Measurements from ENCODE around the gene MAP3K15. TPM values are rescaled to one million over a fixed set of nuclear protein-coding genes. Genes with fewer than 3 reads are reported as not detected.
"Not testable (repeated sequence)": the region's sequence is repeated elsewhere in the genome, so short reads cannot be mapped to it uniquely, and the experiment has no call there.

The MAP3K15 gene
- total RNA-seq, 1 experiment from 2014 or later = not detected

DNA sequence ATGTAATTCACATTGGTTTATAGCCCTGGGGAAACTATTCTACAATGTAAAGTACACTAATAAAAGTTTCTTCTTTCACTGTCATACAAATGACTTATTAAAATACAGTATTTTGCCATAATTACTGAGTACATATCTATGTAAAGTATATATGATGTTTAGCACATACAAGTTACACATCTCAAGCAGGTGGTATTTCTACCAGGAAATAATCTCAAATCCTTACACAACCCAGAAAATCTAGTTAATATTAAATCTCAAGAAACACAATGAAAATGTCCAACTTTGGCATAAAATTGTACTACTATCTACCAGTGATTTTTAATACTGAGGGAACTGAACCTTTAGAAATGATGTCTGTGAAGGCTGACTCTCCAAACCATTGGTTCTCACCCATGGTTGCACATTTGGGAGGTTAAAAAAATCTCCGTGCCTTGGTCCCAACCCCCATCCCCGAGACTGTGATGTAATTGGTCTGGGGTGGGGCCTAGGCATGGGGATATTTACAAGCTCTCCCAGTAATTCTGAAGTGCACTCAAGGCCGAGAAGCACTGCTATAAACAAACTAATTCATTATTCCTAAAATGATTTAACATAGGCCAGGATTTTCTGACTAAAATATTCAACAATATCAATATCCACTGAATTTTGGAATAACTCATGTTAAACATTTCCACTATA, 27.6 kb downstream of the MAP3K15 start:
- Histone ChIP-seq H4K20me1 (ENCODE audit: insufficient read depth, low read depth, low read length) (no peaks in the 10 kb centered on the region), H3K4me1 (ENCODE audit: low read length) (no peaks in the 10 kb centered on the region)

DNA sequence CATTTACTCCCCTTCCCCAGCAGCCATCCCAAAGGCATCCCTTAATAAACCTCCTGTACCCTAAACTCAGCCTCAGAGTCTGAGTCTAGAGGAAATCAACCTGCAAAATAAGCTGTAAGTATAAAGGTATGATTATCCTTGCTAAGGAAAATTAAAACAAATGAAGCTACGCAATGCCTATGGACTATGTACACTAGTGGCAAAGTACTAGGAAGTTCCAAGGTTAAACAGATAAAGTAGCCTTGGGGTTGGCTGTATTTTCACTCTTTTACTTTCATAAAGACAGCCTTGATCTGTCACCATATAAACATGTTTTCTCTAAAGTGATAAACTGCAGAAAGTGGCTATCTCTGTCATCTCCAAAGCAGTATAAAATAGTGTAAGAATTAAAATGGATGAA, 35.9 kb downstream of the MAP3K15 start:
- Histone ChIP-seq H3K36me3 (ENCODE audit: insufficient read depth, low read length) (no peaks in the 10 kb centered on the region), H3K4me1 (ENCODE audit: low read length) (no peaks in the 10 kb centered on the region), H3K4me3 (ENCODE audit: low read length) (no peak overlapping the region), H3K9me2 (replicated peaks; ENCODE audit: insufficient read depth, low read length) (no peaks in the 10 kb centered on the region), H3K27ac (ENCODE audit: low read length) (no peak overlapping the region), H3K27me3 (ENCODE audit: low read length) (no peaks in the 10 kb centered on the region), H3K9me3 (ENCODE audit: low read length) (no peaks in the 10 kb centered on the region), H3K79me2 (ENCODE audit: low read length) (no peaks in the 10 kb centered on the region), H3K9ac (ENCODE audit: low read length) (no peak overlapping the region), H4K20me1 (ENCODE audit: insufficient read depth, low read depth, low read length) (no peaks in the 10 kb centered on the region), H2AFZ (ENCODE audit: low read length) (no peak overlapping the region), H3K4me2 (ENCODE audit: low read depth, low read length, poor library complexity, severe bottlenecking) (no peak overlapping the region)
- no peak for DNase-seq

More for the DNA sequence above, 27.6 kb downstream of the MAP3K15 start:
- DNase-seq = no peak
- Histone ChIP-seq H3K4me3 (ENCODE audit: low read length) (no peak overlapping the region), H3K36me3 (ENCODE audit: insufficient read depth, low read length) (no peaks in the 10 kb centered on the region), H3K9me3 (ENCODE audit: low read length) (no peaks in the 10 kb centered on the region), H3K9ac (ENCODE audit: low read length) (no peak overlapping the region), H3K27me3 (ENCODE audit: low read length) (no peaks in the 10 kb centered on the region), H3K4me2 (ENCODE audit: low read depth, low read length, poor library complexity, severe bottlenecking) (no peak overlapping the region), H3K79me2 (ENCODE audit: low read length) (no peaks in the 10 kb centered on the region), H2AFZ (ENCODE audit: low read length) (no peak overlapping the region), H3K9me2 (replicated peaks; ENCODE audit: insufficient read depth, low read length) (no peaks in the 10 kb centered on the region), H3K27ac (ENCODE audit: low read length) (no peak overlapping the region)

DNA sequence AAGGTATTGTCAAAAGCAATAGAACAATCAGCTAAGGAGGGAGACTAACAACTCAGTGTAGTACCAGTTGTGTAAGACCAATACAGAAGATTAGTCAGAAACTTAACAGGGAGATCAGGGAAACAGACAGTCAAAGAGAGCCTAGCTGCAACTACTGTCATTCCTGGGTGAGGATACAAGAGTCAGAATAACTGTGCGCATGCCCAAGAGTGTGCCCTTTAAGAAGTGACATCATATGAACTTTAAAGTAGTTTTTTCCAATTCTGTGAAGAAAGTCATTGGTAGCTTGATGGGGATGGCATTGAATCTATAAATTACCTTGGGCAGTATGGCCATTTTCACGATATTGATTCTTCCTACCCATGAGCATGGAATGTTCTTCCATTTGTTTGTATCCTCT, 46.9 kb downstream of the MAP3K15 start:
- H3K4me2 ChIP-seq (ENCODE audit: low read depth, low read length, poor library complexity, severe bottlenecking); DNase-seq; H3K9ac ChIP-seq (ENCODE audit: low read length); H4K20me1 ChIP-seq (ENCODE audit: insufficient read depth, low read depth, low read length); H3K79me2 ChIP-seq (ENCODE audit: low read length); H3K4me1 ChIP-seq (ENCODE audit: low read length); H3K4me3 ChIP-seq (ENCODE audit: low read length); H3K27ac ChIP-seq (ENCODE audit: low read length); H3K9me2 ChIP-seq (replicated peaks; ENCODE audit: insufficient read depth, low read length); H3K9me3 ChIP-seq (ENCODE audit: low read length); H3K36me3 ChIP-seq (ENCODE audit: insufficient read depth, low read length); H3K27me3 ChIP-seq (ENCODE audit: low read length); H2AFZ ChIP-seq (ENCODE audit: low read length): not testable (repeated sequence)

DNA sequence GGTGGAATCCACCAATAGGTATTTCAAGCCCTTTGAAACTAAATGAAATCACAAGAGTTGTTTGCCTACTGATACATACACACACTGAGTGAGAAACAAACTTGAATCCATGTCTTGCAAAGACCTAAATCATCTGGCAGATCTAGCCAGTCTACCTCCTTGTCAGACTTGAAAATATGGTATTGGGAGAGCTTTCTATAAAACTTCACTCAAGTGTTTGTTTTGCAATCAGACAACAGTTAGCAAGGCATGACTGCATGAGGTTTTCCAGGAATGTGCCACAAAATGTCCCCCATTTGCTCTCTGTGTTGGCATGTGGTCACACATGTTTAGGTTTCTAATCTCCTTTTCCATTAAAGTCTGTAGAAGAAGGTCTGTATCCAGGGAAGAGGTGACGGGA, 52.4 kb downstream of the MAP3K15 start:
- H3K27ac ChIP-seq (ENCODE audit: low read length) = no peak overlapping the region
- H3K4me1 ChIP-seq (ENCODE audit: low read length) = no peaks in the 10 kb centered on the region
- no peaks in the 10 kb centered on the region for H3K9me2 ChIP-seq (replicated peaks; ENCODE audit: insufficient read depth, low read length)

DNA sequence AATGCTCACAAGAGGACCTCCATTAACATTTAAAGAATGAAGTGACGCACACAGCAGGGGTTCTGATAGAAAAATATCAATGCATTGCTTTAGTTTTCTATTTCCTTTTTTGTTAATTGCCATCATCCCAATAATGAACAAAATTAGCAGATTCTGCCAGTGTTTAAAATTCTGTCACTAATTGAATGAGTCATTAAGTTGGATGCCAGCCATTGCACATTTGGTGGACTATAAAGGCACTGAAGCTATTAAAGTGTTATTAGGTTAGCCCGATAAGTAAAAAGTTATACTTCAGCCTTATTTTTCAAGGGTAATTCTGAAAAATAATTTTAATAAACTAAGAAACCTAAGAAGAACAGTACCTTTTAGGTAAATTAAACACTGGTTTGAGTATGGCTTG, 53.1 kb downstream of the MAP3K15 start:
- Histone ChIP-seq H4K20me1 (ENCODE audit: insufficient read depth, low read depth, low read length) (no peaks in the 10 kb centered on the region), H2AFZ (ENCODE audit: low read length) (no peak overlapping the region), H3K27ac (ENCODE audit: low read length) (no peak overlapping the region), H3K4me2 (ENCODE audit: low read depth, low read length, poor library complexity, severe bottlenecking) (no peak overlapping the region), H3K9me2 (replicated peaks; ENCODE audit: insufficient read depth, low read length) (no peaks in the 10 kb centered on the region), H3K9ac (ENCODE audit: low read length) (no peak overlapping the region), H3K27me3 (ENCODE audit: low read length) (no peaks in the 10 kb centered on the region), H3K4me3 (ENCODE audit: low read length) (no peak overlapping the region), H3K9me3 (ENCODE audit: low read length) (no peaks in the 10 kb centered on the region), H3K36me3 (ENCODE audit: insufficient read depth, low read length) (no peaks in the 10 kb centered on the region), H3K79me2 (ENCODE audit: low read length) (no peaks in the 10 kb centered on the region), H3K4me1 (ENCODE audit: low read length) (no peaks in the 10 kb centered on the region)
- no peak for DNase-seq

More for the DNA sequence above, 52.4 kb downstream of the MAP3K15 start:
- Histone ChIP-seq H4K20me1 (ENCODE audit: insufficient read depth, low read depth, low read length) (no peaks in the 10 kb centered on the region), H3K4me2 (ENCODE audit: low read depth, low read length, poor library complexity, severe bottlenecking) (no peak overlapping the region), H3K4me3 (ENCODE audit: low read length) (no peak overlapping the region), H3K79me2 (ENCODE audit: low read length) (no peaks in the 10 kb centered on the region), H3K36me3 (ENCODE audit: insufficient read depth, low read length) (no peaks in the 10 kb centered on the region), H2AFZ (ENCODE audit: low read length) (no peak overlapping the region), H3K27me3 (ENCODE audit: low read length) (no peaks in the 10 kb centered on the region), H3K9ac (ENCODE audit: low read length) (no peak overlapping the region), H3K9me3 (ENCODE audit: low read length) (no peaks in the 10 kb centered on the region)
- no peak for DNase-seq

DNA sequence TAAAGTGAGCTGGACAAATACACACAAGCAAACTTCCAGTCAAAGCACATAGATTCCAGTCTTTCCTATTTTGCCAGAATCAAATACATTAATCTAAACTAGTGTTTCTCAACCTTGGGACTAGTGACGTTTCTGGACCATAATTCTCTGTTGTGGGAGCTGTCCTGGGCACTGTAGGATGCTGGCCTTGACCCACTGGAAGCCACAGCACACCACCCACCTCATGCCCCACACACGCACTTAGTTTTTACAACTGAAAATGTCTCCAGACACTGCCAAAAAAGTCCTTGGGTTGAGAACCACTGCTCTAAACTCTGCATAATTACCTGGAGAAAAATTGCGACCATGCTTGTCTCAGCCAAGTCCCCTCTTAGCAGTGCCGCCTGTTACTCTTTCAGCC, 57.6 kb downstream of the MAP3K15 start:
- H3K9me3 ChIP-seq (ENCODE audit: low read length) = no peaks in the 10 kb centered on the region
- H3K36me3 ChIP-seq (ENCODE audit: insufficient read depth, low read length) = no peaks in the 10 kb centered on the region
- no peaks in the 10 kb centered on the region for H3K79me2 ChIP-seq (ENCODE audit: low read length)
- H3K9ac ChIP-seq (ENCODE audit: low read length) = no peak overlapping the region
- no peaks in the 10 kb centered on the region for H3K27me3 ChIP-seq (ENCODE audit: low read length)
- no peaks in the 10 kb centered on the region for H3K9me2 ChIP-seq (replicated peaks; ENCODE audit: insufficient read depth, low read length)
- H3K4me2 ChIP-seq (ENCODE audit: low read depth, low read length, poor library complexity, severe bottlenecking) = no peak overlapping the region
- DNase-seq = no peak
- H4K20me1 ChIP-seq (ENCODE audit: insufficient read depth, low read depth, low read length) = no peaks in the 10 kb centered on the region
- H3K27ac ChIP-seq (ENCODE audit: low read length) = no peak overlapping the region
- no peaks in the 10 kb centered on the region for H3K4me1 ChIP-seq (ENCODE audit: low read length)
- no peak overlapping the region for H2AFZ ChIP-seq (ENCODE audit: low read length)
- no peak overlapping the region for H3K4me3 ChIP-seq (ENCODE audit: low read length)

DNA sequence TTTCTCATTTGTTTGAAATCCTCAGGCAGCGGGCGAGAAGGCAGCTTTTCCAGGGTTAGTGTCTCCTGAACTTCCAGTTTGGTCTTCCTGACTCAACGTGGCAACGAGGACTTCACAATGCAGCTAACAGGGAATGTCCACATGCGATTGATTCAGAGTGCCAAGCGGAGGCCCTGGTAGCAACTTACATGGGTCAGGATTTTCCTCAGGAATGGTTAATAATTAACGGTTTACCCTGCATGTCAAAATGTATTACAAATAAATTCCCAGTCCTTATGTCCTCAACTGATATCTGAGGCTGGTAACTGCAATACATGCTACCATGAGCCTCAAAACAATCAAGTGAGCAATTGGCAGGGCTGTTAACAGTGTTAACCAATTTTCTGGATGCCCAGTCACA, 67.2 kb downstream of the MAP3K15 start:
- no peaks in the 10 kb centered on the region for H3K79me2 ChIP-seq (ENCODE audit: low read length)
- no peaks in the 10 kb centered on the region for H4K20me1 ChIP-seq (ENCODE audit: insufficient read depth, low read depth, low read length)
- no peaks in the 10 kb centered on the region for H3K27me3 ChIP-seq (ENCODE audit: low read length)
- no peaks in the 10 kb centered on the region for H3K36me3 ChIP-seq (ENCODE audit: insufficient read depth, low read length)
- no peak overlapping the region for H2AFZ ChIP-seq (ENCODE audit: low read length)
- H3K4me3 ChIP-seq (ENCODE audit: low read length) = no peak overlapping the region
- H3K9me2 ChIP-seq (replicated peaks; ENCODE audit: insufficient read depth, low read length) = no peaks in the 10 kb centered on the region
- no peaks in the 10 kb centered on the region for H3K4me1 ChIP-seq (ENCODE audit: low read length)
- DNase-seq = no peak
- H3K27ac ChIP-seq (ENCODE audit: low read length) = no peak overlapping the region
- H3K4me2 ChIP-seq (ENCODE audit: low read depth, low read length, poor library complexity, severe bottlenecking) = no peak overlapping the region
- H3K9ac ChIP-seq (ENCODE audit: low read length) = no peak overlapping the region
- no peaks in the 10 kb centered on the region for H3K9me3 ChIP-seq (ENCODE audit: low read length)

DNA sequence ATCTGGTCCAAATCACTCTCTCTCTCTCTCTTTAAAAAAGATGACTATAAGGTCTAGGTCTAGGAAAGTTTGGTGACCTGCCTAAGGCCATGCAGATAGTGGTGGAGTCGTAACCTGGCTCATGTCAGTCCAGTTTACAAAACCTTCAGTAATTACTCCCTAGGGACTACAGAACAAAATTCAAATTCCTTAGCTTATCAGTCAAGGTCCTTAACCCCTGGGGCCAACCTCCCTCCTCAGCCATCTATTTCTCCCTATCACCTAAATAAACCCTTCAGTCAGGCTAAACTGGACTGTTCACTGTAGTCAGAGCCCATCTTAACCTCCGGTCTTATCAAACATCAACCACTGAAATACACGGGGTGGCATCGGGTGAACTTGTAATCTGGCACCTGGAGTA, 68.9 kb downstream of the MAP3K15 start:
- DNase-seq = no peak

DNA sequence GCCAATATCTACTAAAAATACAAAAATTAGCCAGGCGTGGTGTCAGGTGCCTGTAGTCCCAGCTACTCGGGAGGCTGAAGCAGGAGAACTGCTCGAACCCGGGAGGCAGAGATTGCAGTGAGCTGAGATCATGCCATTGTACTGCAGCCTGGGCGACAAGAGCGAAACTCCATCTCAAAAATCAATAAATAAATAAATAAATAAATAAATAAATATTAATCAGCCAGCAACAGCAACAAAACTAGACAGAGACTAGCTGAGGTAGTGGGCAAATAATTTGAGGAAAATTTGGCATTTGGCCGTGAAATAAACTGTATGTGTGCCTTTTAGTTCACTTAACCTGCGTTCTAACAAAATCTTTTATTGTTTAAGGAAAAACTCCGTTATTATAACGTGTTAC, 69.5 kb downstream of the MAP3K15 start:
- not testable (repeated sequence) for H3K4me3 ChIP-seq (ENCODE audit: low read length); H3K9ac ChIP-seq (ENCODE audit: low read length); H2AFZ ChIP-seq (ENCODE audit: low read length); H3K79me2 ChIP-seq (ENCODE audit: low read length); DNase-seq; H3K4me1 ChIP-seq (ENCODE audit: low read length); H3K9me2 ChIP-seq (replicated peaks; ENCODE audit: insufficient read depth, low read length); H4K20me1 ChIP-seq (ENCODE audit: insufficient read depth, low read depth, low read length); H3K27ac ChIP-seq (ENCODE audit: low read length); H3K4me2 ChIP-seq (ENCODE audit: low read depth, low read length, poor library complexity, severe bottlenecking); H3K9me3 ChIP-seq (ENCODE audit: low read length); H3K27me3 ChIP-seq (ENCODE audit: low read length); H3K36me3 ChIP-seq (ENCODE audit: insufficient read depth, low read length)

More for the DNA sequence above, 68.9 kb downstream of the MAP3K15 start:
- H3K9me3 ChIP-seq (ENCODE audit: low read length) = no peaks in the 10 kb centered on the region
- no peaks in the 10 kb centered on the region for H3K9me2 ChIP-seq (replicated peaks; ENCODE audit: insufficient read depth, low read length)
- H3K9ac ChIP-seq (ENCODE audit: low read length) = no peak overlapping the region
- H3K79me2 ChIP-seq (ENCODE audit: low read length) = no peaks in the 10 kb centered on the region
- no peak overlapping the region for H3K27ac ChIP-seq (ENCODE audit: low read length)
- no peak overlapping the region for H3K4me3 ChIP-seq (ENCODE audit: low read length)
- H3K4me1 ChIP-seq (ENCODE audit: low read length) = no peaks in the 10 kb centered on the region
- no peaks in the 10 kb centered on the region for H4K20me1 ChIP-seq (ENCODE audit: insufficient read depth, low read depth, low read length)
- H3K36me3 ChIP-seq (ENCODE audit: insufficient read depth, low read length) = no peaks in the 10 kb centered on the region
- H3K27me3 ChIP-seq (ENCODE audit: low read length) = no peaks in the 10 kb centered on the region
- no peak overlapping the region for H2AFZ ChIP-seq (ENCODE audit: low read length)
- no peak overlapping the region for H3K4me2 ChIP-seq (ENCODE audit: low read depth, low read length, poor library complexity, severe bottlenecking)

Data from Karpas-422 (cell line).